ENCODE results near the gene MCM3AP.

MCM3AP gene

GRCh38 chr21:46220847-46221246 is 64.6 kb downstream of the MCM3AP start:
- Histone ChIP-seq H3K4me3 (ENCODE audit: low read depth, low read length) (no peak overlapping the region), H3K36me3 (replicated peaks) (peaks cover 31% of the 10 kb centered on the region), H3K27me3 (replicated peaks) (no peaks in the 10 kb centered on the region), H3K27ac (no peak overlapping the region)
- in situ Hi-C loops (cut with HindIII; ENCODE audit: low pct_ligation_motif_present, low sequenced_read_pairs) = no loop called here
- TF ChIP-seq CTCF (IDR thresholded peaks at IDR 0.05; ENCODE audit: low read depth, low read length, missing control alignments) = no peak
- DNase-seq = no peak

GRCh38 chr21:46220275-46220810 is 65.1 kb downstream of the MCM3AP start:
- no peak overlapping the region for H3K27ac ChIP-seq
- in situ Hi-C loops (cut with HindIII; ENCODE audit: low pct_ligation_motif_present, low sequenced_read_pairs) = no loop called here
- no peak for DNase-seq
- no peaks in the 10 kb centered on the region for H3K27me3 ChIP-seq (replicated peaks)
- H3K4me3 ChIP-seq (ENCODE audit: low read depth, low read length) = no peak overlapping the region
- TF ChIP-seq CTCF (IDR thresholded peaks at IDR 0.05; ENCODE audit: low read depth, low read length, missing control alignments) = no peak
- peaks cover 36% of the 10 kb centered on the region for H3K36me3 ChIP-seq (replicated peaks)

- peaks cover 37% of the 10 kb centered on the region for H3K36me3 ChIP-seq (replicated peaks)
- TF ChIP-seq CTCF (IDR thresholded peaks at IDR 0.05; ENCODE audit: low read depth, low read length, missing control alignments) = no peak
- no peaks in the 10 kb centered on the region for H3K27me3 ChIP-seq (replicated peaks)
- no peak for DNase-seq
- H3K27ac ChIP-seq = no peak overlapping the region
- in situ Hi-C loops (cut with HindIII; ENCODE audit: low pct_ligation_motif_present, low sequenced_read_pairs) = no loop called here
- H3K4me3 ChIP-seq (ENCODE audit: low read depth, low read length) = no peak overlapping the region
Measured at GRCh38 chr21:46219591-46220239, 65.7 kb downstream of the MCM3AP start.

- in situ Hi-C loops (cut with HindIII; ENCODE audit: low pct_ligation_motif_present, low sequenced_read_pairs) = no loop called here
- H3K27ac ChIP-seq = no peak overlapping the region
- H3K4me3 ChIP-seq (ENCODE audit: low read depth, low read length) = no peak overlapping the region
- H3K27me3 ChIP-seq (replicated peaks) = no peaks in the 10 kb centered on the region
- H3K36me3 ChIP-seq (replicated peaks) = peaks cover 37% of the 10 kb centered on the region
- TF ChIP-seq CTCF (IDR thresholded peaks at IDR 0.05; ENCODE audit: low read depth, low read length, missing control alignments) = no peak
- DNase-seq = no peak
Measured at GRCh38 chr21:46218906-46219590, 66.4 kb downstream of the MCM3AP start.

- Histone ChIP-seq H3K4me3 (ENCODE audit: low read depth, low read length) (no peak overlapping the region), H3K36me3 (replicated peaks) (peaks cover 42% of the 10 kb centered on the region), H3K27ac (no peak overlapping the region), H3K27me3 (replicated peaks) (no peaks in the 10 kb centered on the region)
- in situ Hi-C loops (cut with HindIII; ENCODE audit: low pct_ligation_motif_present, low sequenced_read_pairs) = no loop called here
- DNase-seq = no peak
- no peak for TF ChIP-seq CTCF (IDR thresholded peaks at IDR 0.05; ENCODE audit: low read depth, low read length, missing control alignments)
Measured at GRCh38 chr21:46217511-46218196, 67.8 kb downstream of the MCM3AP start.
